Epidermal melanocyte (primary cell): ENCODE data around the gene MYLK4.
A peak's percentile ranks its signal among the peaks of the same experiment; 100 is the strongest.

Experiments used
- DNase-seq: peaks from one replicate; pipeline ENCODE4 v3.0.0; 2011; ENCODE audit warnings: low spot score; ENCODE audit not compliant: insufficient read length

MYLK4 gene

DNA sequence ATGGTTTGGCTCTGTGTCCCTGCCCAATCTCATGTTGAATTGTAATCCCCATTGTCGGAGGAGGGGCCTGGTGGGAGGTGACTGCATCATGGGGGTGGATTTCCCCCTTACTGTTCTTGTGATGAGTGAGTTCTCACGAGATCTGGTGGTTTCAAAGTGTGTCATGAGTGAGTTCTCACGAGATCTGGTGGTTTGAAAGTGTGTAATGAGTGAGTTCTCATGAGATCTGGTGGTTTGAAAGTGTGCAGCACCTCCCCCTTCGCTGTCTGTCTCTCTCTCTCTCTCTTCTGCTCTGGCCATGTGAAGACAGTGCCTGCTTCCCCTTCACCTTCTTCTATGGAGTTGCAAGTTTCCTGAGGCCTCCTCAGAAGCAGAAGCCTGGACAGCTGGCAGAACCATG, 87.6 kb downstream of the MYLK4 start:
- no peak for DNase-seq

DNA sequence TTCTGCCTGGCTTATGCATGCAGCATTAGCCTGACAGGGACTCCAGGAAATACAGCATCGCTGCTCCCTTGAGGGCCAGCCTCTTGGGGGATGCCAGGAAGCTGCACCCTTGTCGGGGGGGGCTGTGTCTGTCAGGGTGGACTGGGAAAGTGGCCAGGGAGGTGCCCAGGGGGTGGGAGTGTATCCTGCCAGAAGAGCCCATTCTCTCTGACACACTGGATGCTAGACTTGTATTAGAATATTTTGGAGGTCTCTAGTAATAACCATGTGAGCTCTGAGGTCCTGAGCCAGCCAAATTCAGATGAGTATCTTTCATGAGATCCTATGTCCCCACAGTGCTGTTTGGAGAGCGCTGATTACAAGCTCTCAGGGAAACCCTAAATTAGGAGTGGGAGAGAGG, 89.1 kb downstream of the MYLK4 start:
- DNase-seq, result no peak

DNA sequence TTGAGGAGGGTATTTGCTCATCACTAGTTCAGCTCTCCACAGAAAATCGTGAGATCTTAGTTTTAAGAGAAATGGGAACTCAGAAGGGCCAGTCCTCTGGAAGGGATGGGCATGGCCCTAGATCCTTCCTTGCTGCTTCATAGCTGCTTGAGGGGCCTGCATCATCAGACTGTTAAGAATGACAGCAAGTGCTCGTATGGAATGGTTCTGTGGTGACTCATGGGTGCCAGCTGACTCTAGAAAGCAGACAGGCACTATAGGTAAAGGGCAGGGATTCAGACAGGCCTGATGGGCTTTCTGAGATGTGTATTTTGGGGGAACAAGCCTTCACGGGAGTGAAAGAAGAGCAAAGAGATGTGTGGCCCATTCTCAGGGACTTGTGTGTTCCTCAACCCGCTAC, 90.8 kb downstream of the MYLK4 start:
- DNase-seq, result no peak

DNA sequence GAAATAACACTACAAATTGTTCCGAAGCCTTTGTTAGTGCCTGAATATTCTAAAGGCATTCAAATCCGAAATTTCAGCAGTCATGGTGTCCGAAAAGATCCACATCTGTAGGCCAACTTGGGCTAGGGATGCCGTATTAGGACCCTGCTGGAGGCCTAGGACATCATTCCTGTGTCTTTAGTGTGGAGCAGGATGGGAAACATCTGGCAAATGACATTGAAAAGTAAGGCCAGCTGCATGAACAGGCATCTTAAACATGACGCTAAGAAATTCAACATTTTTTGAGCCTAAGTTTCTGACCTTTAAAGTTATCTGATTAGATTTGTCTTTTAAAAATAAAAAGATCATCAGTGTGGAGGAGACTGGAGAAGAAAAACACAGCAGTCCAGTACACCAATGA, 91.3 kb downstream of the MYLK4 start:
- no peak for DNase-seq

DNA sequence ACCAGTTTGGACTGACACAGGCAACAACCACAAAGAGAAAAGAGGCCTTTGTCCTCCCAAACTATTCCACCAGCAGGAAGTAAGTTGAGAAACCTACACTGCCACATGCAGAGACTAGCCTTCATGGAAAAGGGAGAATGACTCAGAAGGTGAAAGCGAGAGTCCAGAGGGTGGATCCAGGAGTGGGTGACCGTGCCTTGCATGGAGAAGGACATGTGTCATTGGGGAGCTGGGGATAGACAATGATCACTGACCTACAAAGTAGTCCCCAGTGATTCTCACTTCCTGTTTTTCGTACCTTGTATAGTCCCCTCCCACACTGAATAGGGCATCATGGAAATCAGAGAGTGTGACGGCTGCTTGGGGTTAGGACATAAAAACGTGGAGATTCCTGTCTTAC, 91.9 kb downstream of the MYLK4 start:
- no peak for DNase-seq

DNA sequence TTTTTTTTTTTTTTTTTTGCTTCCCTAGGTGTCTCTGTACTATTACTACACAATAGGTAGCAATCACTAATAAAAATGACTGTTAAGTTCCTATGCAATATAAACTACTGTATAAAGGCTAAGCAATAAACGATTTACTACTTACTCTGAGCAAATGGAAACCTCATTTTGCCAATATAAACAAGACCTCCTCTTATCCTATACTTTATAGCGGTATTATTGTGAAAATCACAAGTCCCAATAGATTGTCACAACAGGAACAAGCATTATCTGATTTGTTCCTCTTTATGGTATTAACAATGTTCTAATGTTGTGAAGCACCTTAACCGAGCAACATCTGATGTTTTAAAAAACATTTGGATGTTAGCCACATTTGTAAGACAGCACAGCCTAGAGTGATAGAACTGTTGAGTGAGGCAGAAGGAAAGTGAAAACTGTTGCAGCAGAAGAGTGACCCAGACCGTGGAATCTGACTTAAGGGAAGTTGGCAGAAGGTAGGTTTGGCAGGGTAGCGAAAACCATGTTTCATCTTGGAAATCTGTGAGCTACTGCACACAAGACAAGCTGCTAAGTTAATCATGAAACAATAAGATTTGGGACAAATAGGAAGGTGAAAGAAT, 94.2 kb downstream of the MYLK4 start:
- no peak for DNase-seq

DNA sequence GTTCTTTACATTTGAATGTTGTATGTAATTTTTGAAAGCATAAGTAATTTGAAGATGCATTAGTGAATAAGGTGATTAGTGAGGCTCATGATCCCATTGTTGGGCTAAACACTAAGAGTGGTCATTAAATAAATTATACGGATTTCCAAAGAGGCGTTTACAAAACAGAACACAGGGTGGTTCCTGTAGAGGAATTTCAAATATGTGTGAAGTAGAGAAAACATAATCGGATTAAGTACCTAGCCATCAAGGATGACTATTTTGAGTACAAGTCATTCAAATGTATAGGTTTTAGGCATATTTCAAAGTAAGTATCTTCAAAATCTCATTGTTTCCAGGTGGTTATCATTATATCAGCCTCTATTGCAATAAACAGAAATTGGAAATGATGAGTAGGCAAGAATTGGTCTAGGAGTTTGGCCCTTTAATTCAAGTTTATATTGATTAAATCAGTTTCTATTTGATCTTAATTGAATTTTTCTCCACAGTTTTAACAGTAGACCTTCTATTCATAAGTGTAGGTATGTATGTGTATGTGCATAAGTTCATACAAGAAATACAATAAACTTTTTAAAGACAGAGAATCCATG, 94.8 kb downstream of the MYLK4 start:
- no peak for DNase-seq

DNA sequence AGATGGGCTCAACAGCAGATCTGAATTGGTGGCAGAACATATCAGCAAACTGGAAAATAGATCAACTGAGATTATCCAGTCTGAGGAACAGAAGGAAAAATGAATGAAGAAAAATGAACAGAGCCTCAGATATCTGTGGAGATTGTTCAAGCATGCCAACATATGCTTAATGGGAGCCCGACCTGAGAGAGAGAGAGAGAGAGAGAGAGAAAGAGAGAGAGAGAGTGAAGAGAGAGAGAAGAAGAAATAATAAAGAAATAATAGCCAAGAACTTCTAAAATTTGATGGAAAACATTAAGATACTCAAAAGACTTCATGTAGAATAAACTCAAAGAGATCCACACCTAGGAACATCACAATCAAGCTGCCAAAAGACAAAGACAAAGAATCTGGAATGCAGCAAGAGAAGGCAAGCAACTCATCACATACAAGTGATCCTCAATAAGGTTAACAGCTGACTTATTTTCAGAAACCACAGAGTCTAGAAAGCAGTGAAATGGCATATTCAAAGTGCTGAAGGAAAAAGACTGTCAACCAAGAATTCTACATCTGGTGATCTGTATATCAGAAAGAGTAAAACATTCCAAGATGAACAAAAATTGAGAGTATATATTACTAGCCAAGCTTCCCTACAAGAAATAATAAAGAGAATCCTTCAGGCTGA, 97.2 kb downstream of the MYLK4 start:
- DNase-seq, result no peak

DNA sequence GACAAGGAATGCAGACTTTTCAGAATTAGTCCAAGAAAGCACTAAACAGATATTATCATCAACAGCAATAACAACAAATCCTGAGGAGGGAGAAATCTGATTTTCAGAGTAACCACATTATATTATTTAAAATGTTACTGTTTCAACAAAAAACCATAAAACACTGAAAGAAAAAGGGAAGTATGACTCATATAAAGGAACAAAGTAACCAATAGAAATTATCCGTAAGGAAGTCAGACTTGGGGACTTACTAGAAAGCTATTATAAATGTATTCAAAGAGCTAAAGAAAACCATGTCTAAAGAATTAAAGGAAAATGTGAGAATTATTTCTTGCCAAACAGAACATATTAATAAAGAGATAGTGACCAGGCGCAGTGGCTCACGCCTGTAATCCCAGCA, 98.1 kb downstream of the MYLK4 start:
- DNase-seq, result no peak

DNA sequence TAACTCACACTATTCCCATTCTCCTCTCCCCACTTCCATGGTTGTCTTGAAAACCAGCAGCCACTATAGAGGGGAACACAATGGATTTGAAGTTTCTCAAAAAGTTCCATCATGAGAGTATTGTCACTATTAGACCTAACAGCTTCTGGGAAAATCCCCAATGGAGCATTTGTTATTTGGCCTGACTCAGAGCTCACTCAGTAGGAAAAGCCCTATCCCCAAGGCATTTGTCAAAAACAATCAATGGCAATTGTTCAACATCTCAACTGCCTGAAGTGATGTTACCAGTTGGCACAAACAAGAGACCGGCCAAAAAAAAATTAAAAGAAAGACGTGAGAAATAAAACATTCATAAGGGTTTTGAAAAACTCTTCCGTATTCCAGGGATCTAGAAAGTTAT, 98.8 kb downstream of the MYLK4 start:
- DNase-seq, result no peak

DNA sequence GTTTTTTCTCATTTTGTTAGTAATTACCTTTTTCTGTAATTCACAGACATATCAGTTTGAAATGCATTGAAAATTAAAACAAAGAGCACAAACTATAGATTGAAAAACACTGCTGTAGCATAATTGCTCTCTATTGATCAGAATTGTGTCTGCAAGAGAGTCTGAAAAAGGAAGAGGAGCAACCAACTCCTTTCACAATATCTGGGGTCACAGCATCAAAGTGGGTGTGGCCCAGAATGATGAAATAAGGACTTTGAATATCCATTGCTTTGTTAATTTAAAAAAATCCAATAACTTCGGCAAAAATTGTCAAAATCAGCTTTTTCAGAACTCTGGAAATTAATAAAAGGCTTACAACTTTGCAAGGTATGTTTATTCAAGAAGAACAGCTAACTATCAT, 99.2 kb downstream of the MYLK4 start:
- DNase-seq, result no peak

DNA sequence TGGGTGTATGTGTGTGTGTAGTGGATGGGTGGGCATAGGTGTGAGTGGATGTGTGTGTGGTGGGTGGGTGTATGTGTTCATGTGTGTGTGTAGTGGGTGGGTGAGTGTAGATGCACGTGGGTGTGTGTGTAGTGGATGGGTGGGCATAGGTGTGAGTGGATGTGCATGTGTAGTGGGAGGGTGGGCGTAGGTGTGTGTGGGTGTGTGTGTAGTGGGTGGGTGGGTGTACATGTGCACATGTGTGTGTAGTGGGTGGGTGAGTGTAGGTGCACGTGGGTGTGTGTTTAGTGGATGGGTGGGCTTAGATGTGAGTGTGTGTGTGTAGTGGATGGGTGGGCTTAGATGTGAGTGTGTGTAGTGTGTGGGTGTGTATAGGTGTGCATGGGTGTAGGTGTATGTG, 104.4 kb downstream of the MYLK4 start:
- DNase-seq, result no peak

DNA sequence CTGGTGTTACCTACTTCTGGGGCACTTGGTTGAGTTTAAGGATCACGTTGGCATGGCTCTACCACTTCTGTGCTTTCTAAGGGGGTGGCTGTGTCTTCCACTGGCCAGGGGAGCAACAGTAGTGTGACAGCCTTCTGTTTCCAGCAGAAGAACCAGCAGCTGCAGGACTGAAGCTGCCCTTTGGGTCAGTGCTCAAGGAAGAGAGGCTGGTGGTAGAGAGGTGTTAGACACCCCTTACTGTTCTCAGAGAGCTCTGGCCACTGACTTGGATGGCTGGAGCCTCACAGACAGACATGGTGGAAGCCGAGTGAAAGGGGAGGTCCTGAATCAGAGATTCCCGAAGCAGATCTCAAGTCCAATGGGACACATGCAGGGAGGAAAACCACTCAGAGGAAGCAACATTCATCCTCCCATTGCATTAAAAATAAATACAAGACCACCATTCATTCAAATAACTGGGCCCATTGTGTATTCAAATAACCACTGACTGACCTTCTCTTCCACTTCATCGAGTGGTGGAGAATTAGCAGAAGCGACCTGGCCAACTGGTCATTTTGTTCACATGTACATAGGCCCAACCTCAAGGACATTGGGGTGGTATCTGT, 106.7 kb downstream of the MYLK4 start:
- DNase-seq, result no peak

DNA sequence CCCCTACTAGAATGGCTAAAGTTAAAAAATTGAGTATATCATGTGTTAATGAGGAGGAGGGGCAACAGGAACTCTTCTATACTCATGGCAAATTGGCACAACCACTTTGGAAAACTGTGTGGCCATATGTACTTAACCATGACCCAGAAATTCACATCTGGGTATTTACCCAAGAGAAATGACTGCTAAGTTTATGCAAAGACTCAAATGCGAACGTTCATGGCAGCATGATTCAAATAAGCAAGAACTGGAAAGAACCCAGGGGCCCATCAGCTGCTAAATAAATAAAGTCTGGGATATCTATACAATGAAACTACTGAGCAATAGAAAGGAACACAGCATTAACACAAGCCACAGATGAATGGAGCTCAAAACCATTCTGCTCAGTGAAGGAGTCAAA, 107.6 kb downstream of the MYLK4 start:
- DNase-seq, result no peak

DNA sequence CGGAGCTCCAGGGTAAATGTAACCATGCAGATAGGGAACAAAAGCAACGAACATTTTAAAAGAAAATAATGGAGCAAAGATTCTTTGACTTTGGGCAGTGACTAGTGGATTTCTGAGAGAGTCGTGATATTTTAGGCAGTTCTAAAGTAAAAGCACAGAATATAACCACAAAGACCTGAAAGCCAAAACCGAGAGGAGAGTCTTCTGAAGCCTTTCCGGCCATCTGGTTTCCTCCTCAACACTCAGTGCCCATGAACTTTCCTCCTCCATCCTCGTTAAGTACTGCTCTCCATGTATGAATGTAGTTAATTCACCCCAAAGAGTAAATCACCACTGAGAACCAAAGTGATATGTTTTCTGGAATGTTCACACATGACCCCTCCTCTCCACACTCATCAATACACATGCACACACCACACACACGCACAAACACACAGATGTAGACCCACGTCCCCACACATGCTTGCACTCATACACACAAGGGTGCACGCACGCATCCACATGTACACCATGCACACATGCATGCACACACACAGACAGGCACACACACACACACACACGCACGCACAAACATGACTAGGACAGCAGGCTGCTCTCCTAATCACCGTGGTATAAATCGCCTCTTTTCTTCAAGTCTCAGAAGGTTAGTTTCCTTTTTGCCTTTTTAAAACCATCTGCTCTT, 109.5 kb downstream of the MYLK4 start:
- DNase-seq, result no peak

DNA sequence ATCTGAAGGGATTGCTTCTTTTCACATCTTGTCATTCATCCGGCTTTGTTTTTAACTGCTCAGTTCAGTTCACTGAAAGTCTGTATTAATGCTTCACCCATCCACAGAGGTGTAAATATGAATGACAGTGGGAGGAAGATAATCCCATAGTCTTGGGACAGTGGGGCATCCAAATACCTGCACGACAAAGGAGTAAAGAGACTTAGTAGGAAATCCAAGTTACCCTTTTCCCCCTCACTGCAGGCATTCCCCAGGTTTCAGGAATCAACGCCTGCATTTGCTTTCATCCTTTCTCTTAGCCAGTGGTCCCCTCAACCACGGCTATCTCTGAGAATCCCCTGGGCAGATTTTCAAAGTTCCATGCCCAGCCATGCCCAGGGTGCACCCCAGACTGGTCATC, 110.2 kb downstream of the MYLK4 start:
- DNase-seq, result no peak

DNA sequence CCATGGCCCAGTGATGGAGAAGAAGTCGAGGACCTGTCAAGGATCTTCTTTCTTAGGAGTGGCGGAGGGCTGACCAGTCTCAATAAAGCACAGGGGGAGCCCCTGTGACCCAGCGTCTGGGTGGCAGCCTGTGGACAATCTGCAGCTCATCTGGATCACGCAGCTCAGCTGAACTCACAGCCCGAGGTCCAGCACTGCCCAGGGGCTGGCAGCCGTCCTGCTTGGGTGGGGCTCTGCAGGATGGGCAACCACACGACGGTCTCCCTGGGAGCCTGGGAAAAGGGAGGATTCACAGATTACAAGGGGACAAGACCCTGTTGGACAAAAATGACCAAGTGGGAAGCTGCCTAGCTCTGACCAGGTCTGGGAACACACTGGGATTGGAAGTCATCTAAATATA, 110.8 kb downstream of the MYLK4 start:
- DNase-seq, result no peak

DNA sequence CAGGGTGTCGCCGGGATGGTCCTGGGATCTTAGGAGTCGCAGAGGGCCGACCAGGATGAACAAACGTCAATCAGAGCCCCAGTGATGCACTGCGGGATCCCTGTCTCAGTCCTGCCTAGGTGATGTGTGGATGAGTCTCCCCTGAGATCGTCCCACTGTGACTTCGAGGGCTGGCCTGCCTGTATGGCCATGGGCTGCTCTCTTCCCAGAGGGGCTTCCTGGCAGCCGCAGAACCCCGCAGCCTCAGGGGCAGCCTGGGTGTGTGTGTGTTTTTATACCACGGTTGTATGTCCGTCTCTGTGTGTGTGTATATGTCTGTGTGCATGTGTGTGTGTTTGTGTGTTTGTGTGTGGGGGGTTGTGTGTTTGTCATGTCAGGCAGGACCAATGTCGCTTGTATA, 111.6 kb downstream of the MYLK4 start:
- no peak for DNase-seq

DNA sequence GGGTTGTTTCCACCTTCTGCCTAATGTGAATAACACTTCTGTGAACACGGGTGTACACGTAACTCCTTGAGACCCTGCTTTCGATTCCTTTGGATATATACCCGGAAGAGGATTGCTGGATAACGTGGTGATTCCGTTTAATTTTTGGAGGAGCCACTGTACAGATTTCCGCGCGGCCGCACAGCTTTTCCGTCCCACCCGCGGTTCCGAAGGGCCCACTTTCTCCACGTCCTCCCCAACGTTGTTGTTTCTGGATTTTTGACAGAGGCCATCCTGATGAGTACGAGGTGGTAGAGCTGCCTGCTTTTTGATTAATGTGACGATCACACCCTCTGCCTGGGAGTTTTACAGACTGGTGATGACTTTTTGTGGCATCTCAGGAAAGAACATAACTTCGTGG, 114.0 kb downstream of the MYLK4 start:
- no peak for DNase-seq

DNA sequence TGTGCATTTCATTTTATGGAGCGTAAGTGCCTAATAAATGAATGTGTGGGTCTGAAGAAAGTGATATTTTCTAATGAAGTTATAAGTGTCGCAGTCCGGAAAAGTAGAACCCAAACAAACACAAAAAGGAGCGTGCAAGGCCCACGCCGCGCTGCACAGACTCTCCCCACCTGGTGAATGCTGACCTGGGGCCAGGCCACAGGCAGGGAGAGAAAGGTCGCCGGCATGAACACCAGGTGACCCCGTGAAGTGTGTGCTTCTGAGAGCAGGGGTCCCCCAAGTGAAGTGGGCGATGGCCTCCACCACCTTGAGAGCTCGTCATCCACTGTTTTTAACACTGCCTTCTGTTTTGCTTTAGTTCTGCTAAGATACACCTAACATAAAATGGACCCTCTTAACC, 114.8 kb downstream of the MYLK4 start:
- DNase-seq, result no peak

DNA sequence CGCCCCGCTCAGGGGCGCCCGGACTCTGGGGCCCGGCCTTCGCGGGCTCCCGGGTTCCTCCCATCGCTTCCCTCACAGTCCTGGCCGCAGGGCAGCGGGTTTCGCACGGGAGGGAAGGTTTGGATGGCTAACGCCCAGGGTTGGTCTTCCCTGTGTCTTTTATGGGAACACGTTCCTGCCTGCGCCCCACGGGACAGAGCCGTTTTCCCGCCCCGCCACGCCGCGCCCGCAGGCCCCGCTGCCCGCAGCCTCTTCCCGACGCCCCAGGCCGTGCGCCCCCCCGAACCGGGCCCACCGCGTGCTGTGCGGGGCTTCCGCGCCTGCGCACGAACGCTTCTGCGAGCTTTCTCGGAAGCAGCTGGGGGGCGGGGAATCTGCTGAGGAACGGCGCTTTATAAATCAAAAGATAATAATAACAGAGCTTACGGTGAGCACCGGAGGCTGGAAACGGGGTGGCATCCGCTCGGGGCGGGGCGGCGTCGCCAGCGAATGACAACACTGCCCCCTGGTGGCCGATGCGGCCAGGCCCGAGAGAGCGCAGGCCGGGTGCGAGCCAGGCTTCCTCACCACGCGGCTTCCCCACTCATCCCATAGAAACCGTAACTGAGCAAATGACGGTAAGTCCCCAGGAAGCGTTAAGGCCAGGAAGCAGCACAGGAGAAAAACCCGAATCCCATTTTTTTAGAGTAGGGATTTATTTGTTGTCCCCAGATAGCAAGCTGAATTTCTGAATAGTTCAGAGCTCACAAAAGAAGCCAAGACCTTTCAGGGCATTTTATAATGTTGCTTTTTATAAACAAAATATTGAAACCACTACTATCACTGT, 116.4 kb downstream of the MYLK4 start:
- peak; percentile 53 for DNase-seq
